HCT116 (cell line): Measurements from ENCODE around the gene TBC1D16. TPM values are rescaled to one million over a fixed set of nuclear protein-coding genes. Genes with fewer than 3 reads are reported as not detected.

Experiments
- ATAC-seq: fragments of 200-7000 bp; cut with Tn5 transposase; 2 replicates; pipeline ENCODE4 v1.9.1; 2020; ENCODE audit warnings: mild to moderate bottlenecking, moderate library complexity
- BruUV-seq: library from RNA; stranded (reverse); fragments of 400-500 nt; replicated peaks from 2 replicates; lab custom pipeline; 2021; lab: Mats Ljungman, UMichigan
- CTCF ChIA-PET: fragments of 300-600 bp; sonication (Branson Sonifier 250); formaldehyde crosslinking; loops from one replicate; lab custom pipeline; 2021; ENCODE audit warnings: antibody characterized with exemption; lab: Charles Lee
- POLR2A ChIA-PET: fragments of 300-600, 350-600 bp; sonication (Branson Sonifier 250); formaldehyde crosslinking; loops from one replicate; lab custom pipeline; 2021; ENCODE audit warnings: antibody characterized with exemption; lab: Charles Lee
- RAD21 ChIA-PET, 2 experiments: fragments of 300-600 bp; sonication (Branson Sonifier 250); formaldehyde crosslinking; loops; one replicate each; lab custom pipeline; 2023; ENCODE audit warnings: low total read pairs in 2 of 2; ENCODE audit not compliant: uncharacterized antibody in 2 of 2, unreplicated experiment in 2 of 2, low non-redundant PET in 1 of 2; lab: Charles Lee
- DNase-seq: peaks from one replicate; pipeline ENCODE4 v3.0.0-alpha.2; 2010; ENCODE audit warnings: low read depth, low spot score
- H2AFZ ChIP-seq: fragments of 200-600 bp; shearing (Covaris generic), sonication (generic); 2 replicates; pipeline ENCODE4 v1.6.1; 2017; ENCODE audit warnings: low read depth, mixed run types, mixed read lengths, antibody characterized with exemption, low read length; ENCODE audit not compliant: poor library complexity, severe bottlenecking
- H3K27ac ChIP-seq: 2 replicates; pipeline ENCODE4 v1.5.1; 2012; ENCODE audit warnings: low read depth, low read length
- H3K27me3 ChIP-seq: fragments of 200-600 bp; sonication (generic); 2 replicates; pipeline ENCODE4 v1.6.1; 2016; ENCODE audit warnings: mixed run types, low read length, mixed read lengths; ENCODE audit not compliant: insufficient read depth
- H3K36me3 ChIP-seq, 2 experiments: fragments of 200-500 bp in 1 of 2; fragments of 200-600 bp in 1 of 2; sonication (Bioruptor generic) in 1 of 2; sonication (generic) in 1 of 2; 2 replicates each; pipeline versions ENCODE4 v1.5.1 to v1.6.1; 2014 to 2016; ENCODE audit warnings: low read length in 2 of 2, inconsistent platforms in 1 of 2, mixed read lengths in 1 of 2, mixed run types in 1 of 2; ENCODE audit not compliant: insufficient read depth in 2 of 2, control insufficient read depth in 1 of 2
- H3K4me1 ChIP-seq, 2 experiments: fragments of 200-600 bp in 1 of 2; sonication (generic) in 1 of 2; 2 replicates each; pipeline versions ENCODE4 v1.5.1 to v1.6.1; 2012 to 2017; ENCODE audit warnings: low read length in 2 of 2, inconsistent platforms in 1 of 2, mild to moderate bottlenecking in 1 of 2, mixed read lengths in 1 of 2, mixed run types in 1 of 2, moderate library complexity in 1 of 2; ENCODE audit not compliant: insufficient read depth in 2 of 2, control insufficient read depth in 1 of 2
- H3K4me2 ChIP-seq: fragments of 200-600 bp; sonication (generic); 2 replicates; pipeline ENCODE4 v1.6.1; 2017; ENCODE audit warnings: mixed run types, low read length, mixed read lengths
- H3K4me3 ChIP-seq, 2 experiments: fragments of 200-600 bp in 1 of 2; sonication (generic) in 1 of 2; replicated peaks in 1 of 2; 2 replicates each; pipeline ENCODE4 v1.5.1; 2011 to 2016; ENCODE audit warnings: low read length in 2 of 2, control low read depth in 1 of 2, low read depth in 1 of 2, mild to moderate bottlenecking in 1 of 2, mixed read lengths in 1 of 2, mixed run types in 1 of 2
- H3K79me2 ChIP-seq: fragments of 200-600 bp; sonication (generic); 2 replicates; pipeline ENCODE4 v1.6.1; 2017; ENCODE audit warnings: mild to moderate bottlenecking, mixed run types, low read length, moderate library complexity, mixed read lengths; ENCODE audit not compliant: insufficient read depth
- H3K9ac ChIP-seq: fragments of 200-600 bp; sonication (generic); 2 replicates; pipeline ENCODE4 v1.6.1; 2016; ENCODE audit warnings: low read length, mixed read lengths
- H3K9me2 ChIP-seq: fragments of 200-600 bp; sonication (generic), shearing (Covaris generic); 2 replicates; pipeline ENCODE4 v1.6.1; 2017; ENCODE audit warnings: mixed run types, mild to moderate bottlenecking, moderate library complexity; ENCODE audit not compliant: insufficient read depth
- H3K9me3 ChIP-seq, 2 experiments: fragments of 200-500 bp in 1 of 2; fragments of 200-600 bp in 1 of 2; sonication (Bioruptor generic) in 1 of 2; sonication (generic) in 1 of 2; 2 replicates each; pipeline ENCODE4 v1.6.1; 2014 to 2017; ENCODE audit warnings: low read length in 2 of 2, mixed read lengths in 2 of 2, inconsistent platforms in 1 of 2, low read depth in 1 of 2, mild to moderate bottlenecking in 1 of 2, mixed run types in 1 of 2, moderate library complexity in 1 of 2; ENCODE audit not compliant: control insufficient read depth in 1 of 2, insufficient read depth in 1 of 2
- H4K20me1 ChIP-seq: fragments of 200-600 bp; sonication (generic), shearing (Covaris generic); 2 replicates; pipeline ENCODE4 v1.6.1; 2017; ENCODE audit warnings: mixed run types, mild to moderate bottlenecking, moderate library complexity; ENCODE audit not compliant: insufficient read depth
- ELF1 ChIP-seq: IDR thresholded peaks from 2 replicates; pipeline ENCODE4 v1.6.1; 2012; ENCODE audit warnings: low read depth, borderline replicate concordance
- FOSL1 ChIP-seq: IDR thresholded peaks from 2 replicates; pipeline ENCODE4 v1.6.1; 2012; ENCODE audit warnings: low read depth
- JUND ChIP-seq: IDR thresholded peaks from 2 replicates; pipeline ENCODE4 v1.6.1; 2012
- MAX ChIP-seq: IDR thresholded peaks from 2 replicates; pipeline ENCODE4 v1.6.1; 2012
- POLR2A ChIP-seq: IDR thresholded peaks from 2 replicates; pipeline ENCODE4 v1.7.0; 2011; ENCODE audit warnings: borderline replicate concordance; ENCODE audit not compliant: insufficient read depth, insufficient read length; ENCODE audit errors: extremely low read depth
- SP1 ChIP-seq: IDR thresholded peaks from 2 replicates; pipeline ENCODE4 v1.6.1; 2012; ENCODE audit warnings: low read depth
- TCF7L2 ChIP-seq: IDR thresholded peaks from 2 replicates; pipeline ENCODE4 v1.7.0; 2011; ENCODE audit warnings: borderline replicate concordance, inconsistent platforms; ENCODE audit not compliant: insufficient read depth, insufficient read length; ENCODE audit errors: extremely low read depth
- YY1 ChIP-seq: IDR thresholded peaks from 2 replicates; pipeline ENCODE4 v1.6.1; 2011; ENCODE audit warnings: low read length, low read depth, moderate library complexity, mild to moderate bottlenecking; ENCODE audit not compliant: insufficient replicate concordance; ENCODE audit errors: extremely low read depth
- ZBTB33 ChIP-seq: IDR thresholded peaks from 2 replicates; pipeline ENCODE4 v1.6.1; 2011; ENCODE audit warnings: mild to moderate bottlenecking, low read length, moderate library complexity; ENCODE audit not compliant: insufficient replicate concordance; ENCODE audit errors: extremely low read depth
- ZFX ChIP-seq: fragments of 450-650 bp; IDR thresholded peaks from 2 replicates; pipeline ENCODE4 v1.6.1; 2017
- ZNF274 ChIP-seq: fragments of 200-500 bp; sonication (Bioruptor generic); IDR thresholded peaks from 2 replicates; pipeline ENCODE4 v1.6.1; 2014; ENCODE audit warnings: mild to moderate bottlenecking, low read depth, low read length, inconsistent platforms
- intact Hi-C: fragments of 100-400 bp; cut with micrococcal nuclease; formaldehyde crosslinking; loops from 2 replicates; pipeline ENCODE4 v1.10.0; 2022
- total RNA-seq: library from RNA; stranded (reverse); gene quantifications from one replicate; pipeline ENCODE4 v1.2.1, GENCODE V29; 2021; ENCODE audit not compliant: unreplicated experiment
- TF ChIP-seq, protein P1 (sequence below): IDR thresholded peaks from 2 replicates; pipeline ENCODE4 v1.6.1; 2012; ENCODE audit warnings: low read depth

TBC1D16 gene
- total RNA-seq, 1 experiment from 2014 or later, result 31.1 TPM

- H3K4me1 ChIP-seq, result peaks cover 31 to 34% of the 10 kb centered on the region in 2 experiments
- TF ChIP-seq FOSL1, result no peak
- TF ChIP-seq ZBTB33, result no peak
- no peak for TF ChIP-seq ZFX
- no peak for TF ChIP-seq YY1
- TF ChIP-seq, protein P1, sequence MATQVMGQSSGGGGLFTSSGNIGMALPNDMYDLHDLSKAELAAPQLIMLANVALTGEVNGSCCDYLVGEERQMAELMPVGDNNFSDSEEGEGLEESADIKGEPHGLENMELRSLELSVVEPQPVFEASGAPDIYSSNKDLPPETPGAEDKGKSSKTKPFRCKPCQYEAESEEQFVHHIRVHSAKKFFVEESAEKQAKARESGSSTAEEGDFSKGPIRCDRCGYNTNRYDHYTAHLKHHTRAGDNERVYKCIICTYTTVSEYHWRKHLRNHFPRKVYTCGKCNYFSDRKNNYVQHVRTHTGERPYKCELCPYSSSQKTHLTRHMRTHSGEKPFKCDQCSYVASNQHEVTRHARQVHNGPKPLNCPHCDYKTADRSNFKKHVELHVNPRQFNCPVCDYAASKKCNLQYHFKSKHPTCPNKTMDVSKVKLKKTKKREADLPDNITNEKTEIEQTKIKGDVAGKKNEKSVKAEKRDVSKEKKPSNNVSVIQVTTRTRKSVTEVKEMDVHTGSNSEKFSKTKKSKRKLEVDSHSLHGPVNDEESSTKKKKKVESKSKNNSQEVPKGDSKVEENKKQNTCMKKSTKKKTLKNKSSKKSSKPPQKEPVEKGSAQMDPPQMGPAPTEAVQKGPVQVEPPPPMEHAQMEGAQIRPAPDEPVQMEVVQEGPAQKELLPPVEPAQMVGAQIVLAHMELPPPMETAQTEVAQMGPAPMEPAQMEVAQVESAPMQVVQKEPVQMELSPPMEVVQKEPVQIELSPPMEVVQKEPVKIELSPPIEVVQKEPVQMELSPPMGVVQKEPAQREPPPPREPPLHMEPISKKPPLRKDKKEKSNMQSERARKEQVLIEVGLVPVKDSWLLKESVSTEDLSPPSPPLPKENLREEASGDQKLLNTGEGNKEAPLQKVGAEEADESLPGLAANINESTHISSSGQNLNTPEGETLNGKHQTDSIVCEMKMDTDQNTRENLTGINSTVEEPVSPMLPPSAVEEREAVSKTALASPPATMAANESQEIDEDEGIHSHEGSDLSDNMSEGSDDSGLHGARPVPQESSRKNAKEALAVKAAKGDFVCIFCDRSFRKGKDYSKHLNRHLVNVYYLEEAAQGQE, result no peak
- no peak for TF ChIP-seq ZNF274
- TF ChIP-seq TCF7L2, result no peak
- TF ChIP-seq JUND, result no peak
- no peak for TF ChIP-seq POLR2A
- no peak for TF ChIP-seq ELF1
- no peak for TF ChIP-seq MAX
- TF ChIP-seq SP1, result no peak
- no peaks in the 10 kb centered on the region for H3K9me3 ChIP-seq
- H3K27ac ChIP-seq, result no peak overlapping the region
- no peak overlapping the region for H2AFZ ChIP-seq
- H3K4me2 ChIP-seq, result no peak overlapping the region
- BruUV-seq, result no TSS peak
- POLR2A ChIA-PET, result interaction anchor here (0.6 to 1.2 kb wide), 2 partner anchors 153 to 172 kb away, joined by 3 read pairs; no protein-coding TSS in a partner anchor
- H3K9ac ChIP-seq, result no peak overlapping the region
- no peaks in the 10 kb centered on the region for H3K27me3 ChIP-seq
- H3K4me3 ChIP-seq, result no peak overlapping the region
- no peaks in the 10 kb centered on the region for H4K20me1 ChIP-seq
- ATAC-seq, result no peak
- no peaks in the 10 kb centered on the region for H3K9me2 ChIP-seq
- H3K79me2 ChIP-seq, result no peaks in the 10 kb centered on the region
- RAD21 ChIA-PET, result no interaction called here
- H3K36me3 ChIP-seq, result no peaks in the 10 kb centered on the region
- no peak for DNase-seq
- CTCF ChIA-PET, result interaction anchor here (0.7 to 4.6 kb wide), 7 partner anchors 13 to 252 kb away, joined by 3 to 37 read pairs (median 3); no protein-coding TSS in a partner anchor
- intact Hi-C loops, result no loop called here
Observed at GRCh38 chr17:79993390-79994227, 42.1 kb downstream of the TBC1D16 start.
